22Rv1 (cell line): ENCODE results near the gene IL31.

Source experiments
- CTCF ChIP-seq: fragments of 450-650 bp; IDR thresholded peaks from 2 replicates; pipeline ENCODE4 v1.5.1; 2017; ENCODE audit warnings: mild to moderate bottlenecking
- ZFX ChIP-seq: fragments of 450-650 bp; IDR thresholded peaks from 2 replicates; pipeline ENCODE4 v1.6.1; 2017; ENCODE audit warnings: antibody characterized with exemption, borderline replicate concordance

GRCh38 chr12:122129131-122129530, 44.9 kb downstream of the IL31 start:
- TF ChIP-seq ZFX = no peak
- no peak for TF ChIP-seq CTCF
